Posterior vena cava (tissue), 2 donors: ENCODE measurements around the gene PATE3. TPM values are rescaled to one million over a fixed set of nuclear protein-coding genes. Genes with fewer than 3 reads are reported as not detected.

Experiments used
- DNase-seq: peaks from one replicate; pipeline ENCODE4 v3.0.0-alpha.2; 2020; ENCODE audit warnings: low spot score
- intact Hi-C, 2 donors: fragments of 100-400 bp; cut with DNase I; formaldehyde crosslinking; loops; one replicate each; pipeline versions ENCODE4 v1.14.1 to v1.14.2; 2022 to 2023
- long read RNA-seq, 2 donors: library from polyadenylated mRNA; unstranded; transcript quantifications; one replicate each; pipeline ENCODE4 v2.0.0, GENCODE V29; 2020 to 2021
- total RNA-seq, 2 donors: library from RNA; stranded (reverse); fragmentation: NEBNext Ultra II Directional; extraction: Animal tissue kit (Norgen Biotek cat#: 25700); gene quantifications; one replicate each; pipeline ENCODE4 v1.2.1, GENCODE V29; 2021
- donor health status: DM: yes; HTN: yes; CAD: no.
- donor health status: DM: yes; HTN: yes; CAD: no.

Gene PATE3, protein sequence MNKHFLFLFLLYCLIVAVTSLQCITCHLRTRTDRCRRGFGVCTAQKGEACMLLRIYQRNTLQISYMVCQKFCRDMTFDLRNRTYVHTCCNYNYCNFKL
- not detected for total RNA-seq
- long read RNA-seq, donor 1 = 0 reads
- long read RNA-seq, donor 2 = 0 reads

DNA sequence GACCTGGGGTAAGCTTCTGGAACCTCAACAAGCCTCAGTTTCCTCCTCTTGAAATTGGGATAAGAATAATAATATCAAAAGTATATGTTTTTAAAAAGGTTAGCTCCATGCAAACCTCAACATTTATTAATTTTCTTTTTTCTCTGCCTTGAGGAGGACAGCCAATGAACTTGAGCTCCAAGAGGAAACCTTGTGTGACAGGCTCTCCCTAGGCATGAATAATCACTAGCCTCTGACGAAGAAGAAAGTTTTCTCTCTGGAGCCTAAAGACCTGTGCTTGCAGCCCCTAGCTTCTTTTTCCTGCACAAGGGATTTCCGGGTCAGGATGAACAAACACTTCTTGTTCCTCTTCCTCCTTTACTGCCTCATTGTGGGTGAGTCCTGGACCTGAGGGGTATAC, at the start of gene PATE3:
PATE3 (plus strand) TSS at position 301 of the 400 bp plus-strand sequence; CDS start at position 326, 25 bp downstream.
- no peak for DNase-seq
- intact Hi-C loops = no loop called here

DNA sequence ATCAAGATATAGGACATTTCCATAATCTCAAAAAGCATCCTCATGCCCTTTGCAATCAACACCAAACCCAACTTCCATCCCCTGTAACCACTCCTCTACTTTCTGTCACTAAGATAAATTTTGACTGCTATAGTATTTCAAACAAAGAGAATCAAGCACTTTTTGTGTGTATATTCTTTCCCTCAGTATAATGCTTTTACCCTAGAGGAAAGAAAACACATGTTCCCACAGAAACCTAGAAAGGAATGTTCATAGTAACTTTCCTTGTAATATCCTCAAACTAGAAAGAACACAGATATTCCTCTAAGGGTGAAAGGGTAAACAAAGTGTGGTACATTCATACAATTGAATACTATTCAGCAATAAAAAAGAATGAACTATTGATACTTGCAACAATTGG, 47.3 kb upstream of the PATE3 start:
- intact Hi-C loops = no loop called here
- DNase-seq = no peak

DNA sequence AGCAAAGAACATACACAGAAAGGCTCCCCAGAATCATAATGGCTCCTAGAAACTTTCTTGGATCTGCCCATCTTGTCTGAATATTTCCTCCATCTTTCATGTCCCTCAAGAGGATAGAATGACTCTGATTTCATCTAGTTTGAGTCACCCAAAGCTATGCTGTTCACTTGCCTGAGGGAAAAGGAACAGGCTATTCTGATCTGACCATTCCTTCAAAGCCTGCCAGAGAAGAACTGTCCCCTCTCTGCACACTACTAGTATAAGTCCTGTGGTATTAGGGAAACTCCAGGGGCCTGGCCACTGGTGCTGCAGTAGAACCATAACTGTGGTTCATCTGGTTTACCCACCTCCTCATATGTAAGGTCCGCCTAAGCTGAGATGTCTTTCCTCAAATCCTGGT, 44.2 kb upstream of the PATE3 start:
- no peak for DNase-seq
- intact Hi-C loops = no loop called here

DNA sequence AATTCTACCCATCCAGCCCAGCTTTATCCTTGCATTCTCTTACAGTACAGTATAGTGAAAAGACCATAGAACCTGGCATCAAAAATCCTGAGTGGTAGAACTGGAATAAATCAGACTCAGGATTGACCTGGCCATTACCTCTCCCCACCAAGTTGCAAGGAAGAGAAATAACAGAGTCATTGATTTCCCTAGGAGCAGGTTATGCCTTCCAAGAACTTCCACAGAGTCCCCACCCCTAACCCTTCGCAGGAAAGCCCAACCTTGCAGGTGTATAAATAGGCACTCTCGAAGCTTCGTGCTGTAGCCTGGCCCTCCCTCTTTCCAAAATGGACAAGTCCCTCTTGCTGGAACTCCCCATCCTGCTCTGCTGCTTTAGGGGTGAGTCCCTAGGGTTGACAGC, 41.9 kb upstream of the PATE3 start, which contains the start of gene PATE1:
PATE1 (plus strand) TSS at position 301 of the 400 bp plus-strand sequence; CDS start at position 327, 26 bp downstream.
- intact Hi-C loops = no loop called here
- DNase-seq = no peak

DNA sequence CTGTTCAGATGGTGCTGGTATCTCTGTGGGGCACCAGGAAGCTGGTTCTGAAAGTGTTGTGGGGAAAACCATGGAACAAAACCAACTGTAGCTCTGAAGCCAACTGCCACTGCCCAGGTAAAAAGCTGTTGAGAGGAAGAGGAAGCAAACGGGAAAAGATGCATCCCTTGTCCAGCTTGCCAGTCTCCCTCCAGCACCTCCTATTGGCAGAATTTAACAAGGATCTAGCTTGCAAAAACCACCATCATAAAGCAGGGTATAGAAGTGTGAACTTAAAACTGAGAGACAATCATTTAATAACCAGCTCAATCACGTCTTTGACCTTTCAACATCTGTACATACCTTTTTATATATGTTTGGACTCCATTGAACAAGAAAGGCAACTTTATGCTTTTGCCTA, 37.3 kb upstream of the PATE3 start:
- intact Hi-C loops = no loop called here
- no peak for DNase-seq

DNA sequence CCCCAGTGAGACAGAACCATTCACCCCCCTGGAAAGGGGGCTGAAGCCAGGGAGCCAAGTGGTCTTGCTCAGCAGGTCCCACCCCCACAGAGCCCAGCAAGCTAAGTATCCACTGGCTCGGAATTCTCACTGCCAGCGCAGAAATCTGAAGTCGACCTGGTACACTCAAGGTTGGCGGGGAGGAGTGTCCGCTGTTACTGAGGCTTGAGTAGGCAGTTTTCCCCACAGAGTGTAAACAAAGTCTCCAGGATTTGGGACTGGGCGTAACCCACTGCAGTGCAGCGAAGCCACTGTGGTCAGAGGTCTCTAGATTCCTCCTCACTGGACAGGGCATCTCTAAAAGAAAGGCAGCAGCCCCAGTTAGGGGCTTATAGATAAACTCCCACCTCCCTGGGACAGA, 31.9 kb upstream of the PATE3 start:
- intact Hi-C loops = no loop called here
- no peak for DNase-seq

DNA sequence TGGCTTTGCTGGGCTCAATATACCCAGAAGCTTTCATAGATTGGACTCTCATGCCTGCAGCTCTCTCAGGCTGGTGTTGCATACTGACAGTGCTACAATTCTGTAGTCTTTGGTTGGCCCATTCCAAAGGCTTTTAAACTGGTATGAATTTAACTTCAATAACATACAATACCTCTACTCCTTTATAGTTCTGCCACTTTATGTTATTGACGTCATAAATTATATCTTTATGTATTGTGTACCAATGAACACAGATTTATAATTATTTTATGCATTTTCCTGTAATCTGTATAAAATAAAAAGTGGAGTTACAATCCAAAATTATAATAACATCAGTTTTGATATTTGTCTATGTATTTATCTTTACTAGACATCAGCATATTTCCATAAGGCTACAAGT, 25.5 kb upstream of the PATE3 start:
- DNase-seq = no peak
- intact Hi-C loops = no loop called here

DNA sequence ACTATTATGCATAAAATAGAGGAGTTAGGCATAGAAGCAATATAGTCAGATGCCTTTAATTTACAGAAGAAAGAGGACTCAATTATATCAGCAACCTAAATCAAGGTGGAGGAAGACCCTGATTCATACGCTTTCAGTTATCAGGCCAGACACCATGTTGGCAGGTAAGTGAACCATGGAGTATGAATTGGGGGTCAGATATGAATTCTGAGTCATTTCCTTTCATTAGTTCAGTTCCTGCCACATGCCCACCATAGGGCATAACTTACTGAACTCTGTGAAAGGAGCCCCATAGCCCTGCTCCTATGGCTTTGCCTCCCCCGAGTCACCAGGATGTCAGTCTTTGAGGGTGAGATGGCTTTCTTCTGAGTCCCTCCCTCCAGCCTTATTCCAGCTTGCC, 24.4 kb upstream of the PATE3 start:
- intact Hi-C loops = no loop called here
- DNase-seq = no peak

DNA sequence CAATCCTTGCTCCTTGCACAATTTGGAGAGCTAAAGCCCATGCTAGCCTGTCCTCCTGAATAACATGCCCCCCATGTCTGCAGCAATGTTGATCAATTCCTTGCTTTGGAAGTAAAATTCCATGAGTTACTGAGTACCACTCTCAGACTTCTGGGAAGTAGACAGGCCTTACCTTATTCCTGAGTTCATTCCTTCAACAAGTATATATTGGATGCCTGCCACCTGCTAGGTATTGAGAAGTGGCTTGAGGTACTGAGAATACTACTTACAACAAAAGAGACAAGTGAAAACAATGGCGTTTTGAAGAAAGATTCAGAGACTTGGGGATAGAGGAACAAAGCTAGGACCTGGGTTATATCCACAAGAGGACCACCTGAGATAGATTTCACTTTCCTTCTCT, 21.7 kb upstream of the PATE3 start:
- intact Hi-C loops = no loop called here
- DNase-seq = no peak

DNA sequence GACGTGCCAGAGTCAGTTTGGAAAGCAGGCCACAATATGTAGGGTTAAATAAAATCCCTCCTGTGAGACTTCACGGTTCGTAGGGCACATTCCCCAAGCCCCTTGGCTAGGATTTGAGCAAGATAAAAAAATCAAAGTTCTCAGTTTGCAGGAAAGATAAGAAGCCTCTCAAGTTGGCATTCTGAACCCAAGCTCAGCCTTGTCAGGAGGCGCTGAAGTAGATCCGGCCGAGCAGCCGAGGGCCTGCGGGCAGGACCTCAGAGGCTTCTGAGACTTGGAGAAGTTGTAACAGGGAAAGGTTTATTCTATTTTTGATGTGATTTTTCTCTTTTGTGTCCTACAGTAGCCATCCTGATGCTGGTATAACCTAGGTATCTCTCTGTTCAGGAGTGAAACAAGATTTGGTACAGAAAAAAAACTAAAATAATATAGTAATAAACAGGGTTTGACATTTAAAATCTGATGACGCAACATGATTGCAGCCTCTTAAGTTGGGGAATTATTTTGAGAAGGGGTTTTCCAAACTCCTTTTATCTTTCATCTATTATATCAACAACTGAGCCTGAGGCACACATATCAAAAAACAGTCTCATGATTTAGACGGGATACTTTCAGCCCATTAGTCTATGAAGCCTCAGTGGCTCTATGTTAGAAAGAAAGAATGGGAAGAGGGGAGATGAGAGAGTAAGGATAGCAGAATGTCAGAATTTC, 19.4 kb upstream of the PATE3 start:
- DNase-seq = no peak
- intact Hi-C loops = no loop called here

DNA sequence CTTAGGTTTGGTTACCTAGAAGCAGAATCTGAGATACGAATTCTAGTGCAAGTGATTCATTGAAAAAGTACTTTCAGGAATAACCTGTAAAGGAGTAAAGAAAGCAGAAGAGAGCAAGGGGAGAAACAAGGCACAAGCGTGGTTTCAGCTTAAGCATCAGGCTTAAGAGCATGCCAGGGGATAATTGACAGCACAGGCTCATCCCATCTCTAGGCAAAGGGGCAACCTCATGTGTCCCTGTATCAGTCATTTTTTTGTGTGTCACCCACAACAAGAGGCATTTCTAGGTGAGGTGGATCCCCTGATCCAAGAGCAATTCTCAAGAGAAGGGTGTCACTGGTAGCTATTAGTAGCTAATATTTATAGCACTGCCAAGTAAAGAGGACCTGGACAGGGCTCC, 17.3 kb upstream of the PATE3 start:
- DNase-seq = no peak
- intact Hi-C loops = no loop called here

DNA sequence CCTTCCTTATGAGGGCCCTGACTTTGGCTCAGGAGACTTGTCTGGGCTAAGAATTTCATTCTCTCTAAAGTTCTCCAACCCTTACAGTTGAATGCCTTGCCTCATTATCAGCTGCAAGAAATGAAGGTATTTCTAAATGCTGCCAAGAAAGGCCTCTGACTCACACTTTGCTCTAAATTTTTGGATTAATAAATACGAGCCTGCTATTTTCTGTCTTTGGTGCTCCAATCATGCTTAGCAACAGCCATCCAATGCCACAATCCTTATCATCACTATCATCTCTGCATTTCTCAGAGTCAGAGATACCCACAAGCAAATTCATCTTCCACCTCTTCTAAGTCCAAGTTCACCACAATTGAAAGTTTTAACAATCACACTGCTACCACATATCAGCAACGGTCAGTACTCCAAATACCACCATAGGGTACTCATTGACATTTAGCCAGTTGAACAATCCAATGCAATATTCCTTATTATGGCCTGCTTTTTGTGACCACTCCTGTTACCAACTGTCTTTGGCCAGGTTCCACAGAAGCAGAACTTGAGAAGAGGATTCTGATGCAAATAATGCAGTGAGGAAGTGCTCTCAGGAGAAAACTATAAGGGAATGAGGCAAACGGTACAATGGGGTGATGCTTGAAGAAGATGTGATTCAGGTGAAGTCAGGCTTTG, 15.0 kb upstream of the PATE3 start:
- intact Hi-C loops = no loop called here
- DNase-seq = no peak

DNA sequence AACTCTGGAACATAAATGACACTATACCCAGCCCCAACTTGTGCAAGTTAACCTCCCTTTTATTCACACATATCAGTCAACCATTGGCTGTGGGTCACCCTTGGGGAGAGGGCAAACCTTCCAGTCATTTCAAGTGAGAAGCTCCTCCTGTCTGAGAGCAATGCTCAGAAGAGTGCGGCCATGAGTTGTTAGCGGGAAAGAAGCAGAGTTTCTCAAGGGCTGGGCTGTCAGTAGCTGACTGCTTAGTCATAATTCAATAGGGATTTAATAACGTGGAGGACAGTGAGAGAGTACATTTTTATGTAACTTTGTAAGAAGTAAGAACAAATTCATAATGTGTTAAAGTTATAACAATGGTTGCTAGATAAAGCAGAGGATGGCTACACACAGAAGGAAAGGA, 14.4 kb upstream of the PATE3 start:
- intact Hi-C loops = no loop called here
- DNase-seq = no peak

DNA sequence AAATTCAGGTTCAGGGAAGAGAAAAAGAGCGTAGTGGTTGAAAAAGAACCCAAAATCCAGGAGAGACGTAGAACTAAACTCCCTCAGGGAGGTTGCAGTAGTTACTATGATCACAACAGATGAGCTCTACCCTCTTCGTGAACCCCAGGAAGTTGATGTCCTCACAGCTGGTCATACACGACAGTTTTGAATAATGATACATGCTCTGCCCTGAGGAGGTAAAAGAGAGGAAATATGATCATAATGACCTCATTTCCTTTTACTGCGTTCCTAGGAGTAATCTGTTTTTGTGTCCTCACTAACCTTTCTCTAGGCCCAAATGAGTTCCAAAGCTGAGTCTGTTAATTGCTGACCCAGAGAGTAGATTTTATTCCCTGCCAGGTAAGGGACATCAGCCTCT, 10.6 kb upstream of the PATE3 start:
- intact Hi-C loops = no loop called here
- DNase-seq = no peak

DNA sequence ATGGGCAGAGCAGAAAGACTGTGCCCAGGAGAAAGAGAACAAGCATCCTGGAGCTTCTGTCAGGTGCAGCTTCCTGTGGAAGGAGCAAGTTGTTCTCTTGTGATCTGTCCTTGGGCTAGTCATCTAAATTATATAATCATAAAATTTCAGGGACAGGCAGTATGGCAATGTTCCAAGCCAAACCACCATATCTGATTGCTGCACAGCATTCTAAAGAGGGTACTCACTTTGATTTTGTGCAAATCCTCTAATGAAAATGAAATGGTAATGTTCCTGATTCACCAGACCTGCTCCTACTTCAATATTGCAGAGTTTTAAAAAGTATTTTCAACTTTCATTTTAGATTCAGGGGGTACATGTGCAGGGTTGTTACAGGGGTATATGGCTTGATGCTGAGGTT, 9.2 kb upstream of the PATE3 start, which contains the start of gene PATE2:
PATE2 (minus strand) TSS at position 101 of the 400 bp plus-strand sequence; CDS start at position 46, 55 bp downstream.
- DNase-seq = no peak
- intact Hi-C loops = no loop called here

DNA sequence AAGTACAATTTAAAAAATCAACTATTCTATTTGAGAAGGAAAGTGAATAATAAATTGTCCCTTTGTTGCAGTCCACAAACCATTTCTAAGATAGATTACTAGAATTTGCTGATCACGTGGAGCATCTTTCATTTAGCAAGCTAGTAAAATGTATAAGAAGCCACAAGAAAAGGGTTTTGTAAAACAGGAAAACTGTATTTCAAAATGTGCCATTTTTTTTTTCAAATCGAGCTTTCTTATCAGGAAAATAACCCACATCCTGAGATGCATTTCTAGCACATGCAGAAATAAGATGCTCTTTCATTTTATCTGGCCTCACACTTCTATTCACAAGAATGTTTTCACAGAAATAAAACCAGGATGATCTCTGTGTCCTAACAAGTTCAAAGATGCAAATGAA, 3.2 kb upstream of the PATE3 start:
- DNase-seq = no peak
- intact Hi-C loops = no loop called here

DNA sequence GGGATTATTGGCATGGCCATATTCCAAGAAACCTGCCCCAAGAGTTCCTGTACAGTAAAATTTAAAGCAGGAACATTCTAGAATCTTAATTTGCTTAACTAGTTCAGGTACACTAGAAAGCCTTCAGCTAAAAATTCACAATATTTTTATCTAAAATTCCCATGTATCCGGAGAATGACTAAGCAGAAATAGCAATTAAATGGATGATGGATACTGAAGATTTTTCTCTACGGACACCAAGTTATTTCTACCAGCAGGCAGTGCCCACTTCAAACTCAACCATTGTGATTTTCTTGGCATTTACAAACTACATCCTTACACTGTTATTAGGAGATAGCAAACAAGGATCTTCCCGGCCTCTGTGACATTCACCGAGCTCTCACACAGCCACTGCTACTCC, 2.9 kb downstream of the PATE3 start:
- intact Hi-C loops = no loop called here
- no peak for DNase-seq

DNA sequence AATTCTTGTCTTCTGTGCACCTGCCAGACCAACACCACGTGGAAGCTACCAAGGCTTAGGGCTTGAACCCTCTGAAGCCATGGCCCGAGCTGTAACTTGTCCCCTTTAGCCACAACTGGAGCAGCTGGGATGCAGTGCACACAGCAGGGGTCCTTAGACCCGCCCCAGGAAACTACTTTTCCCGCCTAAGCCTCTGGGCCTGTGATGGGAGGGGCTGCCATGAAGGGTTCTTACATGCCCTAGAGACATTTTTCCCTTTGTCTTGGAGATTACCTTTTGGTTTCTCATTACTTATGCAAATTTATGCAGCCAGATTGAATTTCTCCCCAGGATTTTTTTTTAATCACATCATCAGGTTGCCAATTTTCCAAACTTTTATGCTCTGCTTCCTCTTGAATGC, 9.7 kb downstream of the PATE3 start:
- no peak for DNase-seq
- intact Hi-C loops = no loop called here

DNA sequence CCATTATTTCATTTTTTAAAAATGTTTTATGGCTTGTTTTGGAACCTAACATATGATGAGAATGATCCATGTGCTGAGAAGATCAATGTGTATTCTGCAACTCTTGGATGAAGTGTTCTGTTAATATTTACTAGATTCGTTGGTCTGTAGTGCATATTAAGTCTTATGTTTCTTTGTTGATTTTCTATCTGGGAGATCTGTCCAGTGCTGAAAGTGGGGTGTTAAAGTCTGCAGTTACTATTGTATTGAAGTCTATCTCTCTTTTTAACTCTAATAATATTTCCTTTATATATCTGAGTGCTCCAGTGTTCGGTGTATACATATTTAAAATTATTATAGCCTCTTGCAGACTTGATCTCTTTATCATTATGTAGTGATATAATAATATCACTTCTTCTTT, 11.9 kb downstream of the PATE3 start:
- no peak for DNase-seq
- intact Hi-C loops = no loop called here

DNA sequence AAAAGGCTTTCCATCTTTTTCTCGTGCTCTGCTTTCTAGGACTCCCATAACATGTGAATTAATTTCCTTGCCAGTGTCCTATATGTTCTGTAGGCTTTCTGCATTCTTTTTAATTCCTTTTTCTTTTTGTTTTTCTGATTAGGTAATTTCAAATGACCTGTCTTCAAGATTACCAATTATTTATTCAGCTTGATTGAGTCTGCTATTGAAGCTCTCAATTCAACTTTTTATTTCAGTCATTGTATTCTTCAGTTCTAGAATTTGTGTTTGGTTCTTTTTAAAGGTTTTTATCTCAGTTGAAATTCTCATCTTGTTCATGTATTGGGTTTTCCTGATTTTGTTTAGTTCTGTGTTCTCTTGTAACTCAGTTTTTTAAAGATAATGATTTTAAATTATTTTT, 14.5 kb downstream of the PATE3 start:
- no peak for DNase-seq
- intact Hi-C loops = no loop called here

DNA sequence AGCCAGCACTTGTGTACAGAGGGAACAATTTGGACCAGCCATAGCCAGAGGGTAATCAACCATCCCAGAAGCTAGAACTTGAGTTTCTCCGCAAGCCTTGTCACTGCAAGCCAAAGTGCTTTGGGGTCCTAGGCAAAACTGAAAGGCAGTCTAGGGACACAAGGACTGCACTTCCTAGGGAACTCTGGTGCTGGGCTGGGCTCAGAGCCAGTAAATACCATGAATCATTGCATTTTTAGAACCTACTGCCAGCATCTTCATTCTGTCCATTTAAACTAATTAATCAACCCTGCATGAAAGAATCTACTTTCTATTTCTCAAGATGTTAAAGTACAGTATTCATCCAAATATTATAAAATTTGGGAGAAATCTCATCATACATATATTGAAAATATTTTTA, 20.0 kb downstream of the PATE3 start:
- intact Hi-C loops = no loop called here
- DNase-seq = no peak
